KMS-11 (cell line): ENCODE results near the gene PADI1.

Experiments used
- H2AFZ ChIP-seq: fragments of 200-600 bp; sonication (generic); 2 replicates; pipeline ENCODE4 v1.6.1; 2016; ENCODE audit warnings: antibody characterized with exemption, mixed run types, low read depth
- H3K27ac ChIP-seq: fragments of 200-600 bp; sonication (generic); 2 replicates; pipeline ENCODE4 v1.6.1; 2016; ENCODE audit warnings: mild to moderate bottlenecking, mixed run types
- H3K27me3 ChIP-seq: fragments of 200-600 bp; sonication (generic); 2 replicates; pipeline ENCODE4 v1.6.1; 2017; ENCODE audit warnings: mild to moderate bottlenecking, low read depth, mixed run types, moderate library complexity; ENCODE audit not compliant: insufficient read depth
- H3K36me3 ChIP-seq: fragments of 200-600 bp; sonication (generic); 2 replicates; pipeline ENCODE4 v1.6.1; 2017; ENCODE audit warnings: mild to moderate bottlenecking, mixed run types; ENCODE audit not compliant: insufficient read depth
- H3K4me1 ChIP-seq: fragments of 200-600 bp; sonication (generic); 2 replicates; pipeline ENCODE4 v1.6.1; 2016; ENCODE audit warnings: mild to moderate bottlenecking, low read depth, mixed run types; ENCODE audit not compliant: poor library complexity, severe bottlenecking
- H3K4me2 ChIP-seq: fragments of 200-600 bp; sonication (generic); 2 replicates; pipeline ENCODE4 v1.7.0; 2016; ENCODE audit warnings: mild to moderate bottlenecking, mixed run types
- H3K4me3 ChIP-seq: fragments of 200-600 bp; sonication (generic); IDR thresholded peaks from 2 replicates; pipeline ENCODE4 v1.6.1; 2017; ENCODE audit warnings: low read depth, low read length, mixed read lengths; ENCODE audit not compliant: insufficient read depth
- H3K79me2 ChIP-seq: fragments of 200-600 bp; sonication (generic); 2 replicates; pipeline ENCODE4 v1.6.1; 2016; ENCODE audit warnings: low read depth, mixed run types; ENCODE audit not compliant: insufficient read depth
- H3K9ac ChIP-seq: fragments of 200-600 bp; sonication (generic); 2 replicates; pipeline ENCODE4 v1.6.1; 2016; ENCODE audit warnings: mild to moderate bottlenecking, mixed run types
- H4K20me1 ChIP-seq: fragments of 200-600 bp; sonication (generic); 2 replicates; pipeline ENCODE4 v1.6.1; 2016; ENCODE audit warnings: mild to moderate bottlenecking, mixed run types; ENCODE audit not compliant: insufficient read depth
- CTCF ChIP-seq: fragments of 200-600 bp; sonication (generic); conservative IDR thresholded peaks from 2 replicates; pipeline ENCODE4 v1.6.1; 2017; ENCODE audit warnings: low read depth, mild to moderate bottlenecking, antibody characterized with exemption, low read length, moderate library complexity, mixed read lengths

PADI1 gene

GRCh38 chr1:17188217-17188616 is 16.7 kb upstream of the PADI1 start:
- Histone ChIP-seq H3K4me2 (no peak overlapping the region), H3K27ac (no peak overlapping the region), H2AFZ (no peak overlapping the region), H3K79me2 (no peaks in the 10 kb centered on the region), H3K27me3 (peaks cover 33% of the 10 kb centered on the region), H3K4me1 (no peaks in the 10 kb centered on the region), H3K9ac (no peak overlapping the region), H3K4me3 (no peak overlapping the region), H3K36me3 (no peaks in the 10 kb centered on the region), H4K20me1 (no peaks in the 10 kb centered on the region)
- TF ChIP-seq CTCF = no peak

GRCh38 chr1:17188889-17189631 is 15.9 kb upstream of the PADI1 start:
- no peak overlapping the region for H3K9ac ChIP-seq
- no peak overlapping the region for H3K4me2 ChIP-seq
- H3K4me1 ChIP-seq = no peaks in the 10 kb centered on the region
- H3K27ac ChIP-seq = no peak overlapping the region
- no peaks in the 10 kb centered on the region for H3K79me2 ChIP-seq
- no peak overlapping the region for H2AFZ ChIP-seq
- H4K20me1 ChIP-seq = no peaks in the 10 kb centered on the region
- no peak for TF ChIP-seq CTCF
- H3K27me3 ChIP-seq = peaks cover 28% of the 10 kb centered on the region
- no peak overlapping the region for H3K4me3 ChIP-seq
- H3K36me3 ChIP-seq = no peaks in the 10 kb centered on the region

- Histone ChIP-seq H3K79me2 (no peaks in the 10 kb centered on the region), H3K4me2 (no peak overlapping the region), H3K27me3 (peaks cover 27% of the 10 kb centered on the region), H3K9ac (no peak overlapping the region), H2AFZ (no peak overlapping the region), H3K27ac (no peak overlapping the region), H3K4me3 (no peak overlapping the region), H3K4me1 (no peaks in the 10 kb centered on the region), H4K20me1 (no peaks in the 10 kb centered on the region), H3K36me3 (no peaks in the 10 kb centered on the region)
- TF ChIP-seq CTCF = no peak
These were observed 15.3 kb upstream of the PADI1 start for GRCh38 chr1:17189632-17189990.

- Histone ChIP-seq H3K4me1 (no peaks in the 10 kb centered on the region), H2AFZ (no peak overlapping the region), H3K4me3 (no peak overlapping the region), H3K27ac (no peak overlapping the region), H4K20me1 (no peaks in the 10 kb centered on the region), H3K36me3 (no peaks in the 10 kb centered on the region), H3K4me2 (no peak overlapping the region), H3K79me2 (no peaks in the 10 kb centered on the region), H3K9ac (no peak overlapping the region), H3K27me3 (peaks cover 27% of the 10 kb centered on the region)
- TF ChIP-seq CTCF = no peak
These were observed 14.6 kb upstream of the PADI1 start for GRCh38 chr1:17190010-17190995.
